Measurements from ENCODE around the gene NTSR2.

GRCh38 chr2:11713815-11714214 lies 43.8 kb upstream of the NTSR2 start:
- TF ChIP-seq, protein P1, sequence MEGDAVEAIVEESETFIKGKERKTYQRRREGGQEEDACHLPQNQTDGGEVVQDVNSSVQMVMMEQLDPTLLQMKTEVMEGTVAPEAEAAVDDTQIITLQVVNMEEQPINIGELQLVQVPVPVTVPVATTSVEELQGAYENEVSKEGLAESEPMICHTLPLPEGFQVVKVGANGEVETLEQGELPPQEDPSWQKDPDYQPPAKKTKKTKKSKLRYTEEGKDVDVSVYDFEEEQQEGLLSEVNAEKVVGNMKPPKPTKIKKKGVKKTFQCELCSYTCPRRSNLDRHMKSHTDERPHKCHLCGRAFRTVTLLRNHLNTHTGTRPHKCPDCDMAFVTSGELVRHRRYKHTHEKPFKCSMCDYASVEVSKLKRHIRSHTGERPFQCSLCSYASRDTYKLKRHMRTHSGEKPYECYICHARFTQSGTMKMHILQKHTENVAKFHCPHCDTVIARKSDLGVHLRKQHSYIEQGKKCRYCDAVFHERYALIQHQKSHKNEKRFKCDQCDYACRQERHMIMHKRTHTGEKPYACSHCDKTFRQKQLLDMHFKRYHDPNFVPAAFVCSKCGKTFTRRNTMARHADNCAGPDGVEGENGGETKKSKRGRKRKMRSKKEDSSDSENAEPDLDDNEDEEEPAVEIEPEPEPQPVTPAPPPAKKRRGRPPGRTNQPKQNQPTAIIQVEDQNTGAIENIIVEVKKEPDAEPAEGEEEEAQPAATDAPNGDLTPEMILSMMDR (IDR thresholded peaks at IDR 0.05; ENCODE audit: low read length), result no peak
- TF ChIP-seq EZH2phosphoT487 (IDR thresholded peaks at IDR 0.05; ENCODE audit: low read length), result no peak
- TF ChIP-seq EZH2 (optimal IDR thresholded peaks at IDR 0.05; ENCODE audit: low read depth, low read length), result no peak

All from MM.1S (cell line).